Heart left ventricle (tissue), 13 donors: Measurements from ENCODE around the gene MACF1.

Experiments used
- CTCF ChIP-seq, 12 donors: fragments of 200-600 bp; sonication (generic) in 4 of 12; IDR thresholded peaks; one replicate each; pipeline versions ENCODE4 v1.5.0 to v1.8.0; 2018 to 2022; ENCODE audit warnings: antibody characterized with exemption in 12 of 12, mild to moderate bottlenecking in 5 of 12
- POLR2A ChIP-seq, 2 donors: fragments of 450-650 bp; IDR thresholded peaks; one replicate each; pipeline ENCODE4 v1.6.1; 2017; ENCODE audit warnings: antibody characterized with exemption in 2 of 2, mild to moderate bottlenecking in 2 of 2, moderate library complexity in 2 of 2
- donor health status: ischemic (EF 13 %, LVEDD 7.1; RV severe dilation, severe dysfunction).
- donor health status: DM: no; HTN: yes; CAD: no.
- donor health status: DM: no; HTN: no; CAD: no.
- donor health status: ischemic (EF 25% LVEDD 6.9; RV normal size, moderate dysfunction).
- donor health status: ischemic (EF 25% LVEDD 5.7; RV mildly dilated, moderate dysfunction).
- donor health status: ischemic (EF 35%, LVEDD 5.7; RV mildly dilated, moderate dysfunction).
- donor health status: nonischemic (EF 11% LVEDD 7.7; RV severe dilation, severe dysfunction).
- donor health status: DM: yes; HTN: yes; CAD: no.
- donor health status: PGD.
- donor health status: ischemic (EF 29% LVEDD 5.4; RV normal size, mild dysfunction).
- donor health status: nonischemic (EF 23%, LVEDD 6.1; RV moderate dilation, normal function).

DNA sequence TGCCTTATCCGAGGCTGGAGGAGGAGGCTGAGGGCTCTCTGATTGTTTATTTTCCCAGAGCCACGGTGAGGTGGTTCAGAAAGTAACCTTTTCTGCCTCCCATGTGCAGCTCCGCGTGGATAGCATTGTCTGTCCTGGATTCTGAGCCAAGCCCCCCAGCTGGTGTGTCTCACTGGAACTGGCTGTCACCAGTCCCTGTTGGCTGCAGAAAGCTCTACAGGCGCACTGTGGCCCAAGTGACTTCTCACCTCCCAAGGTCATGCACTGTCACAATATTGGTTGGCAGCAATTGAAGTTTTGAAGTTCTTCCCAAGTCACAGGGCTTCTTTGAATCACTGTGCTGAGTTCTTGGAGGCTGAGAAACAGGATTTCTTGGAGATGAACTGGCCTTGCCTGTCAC is 295.2 kb downstream of the MACF1 start:
- TF ChIP-seq CTCF (IDR thresholded peaks at IDR 0.05), result no peak
- TF ChIP-seq POLR2A (IDR thresholded peaks at IDR 0.05), result no peak
